Right atrium auricular region (tissue), 2 donors: ENCODE data around the gene SPOCK1. TPM values are rescaled to one million over a fixed set of nuclear protein-coding genes. Genes with fewer than 3 reads are reported as not detected.

ENCODE experiments used
- DNase-seq: peaks from one replicate; pipeline ENCODE4 v3.0.0-alpha.2; 2019; ENCODE audit warnings: low spot score
- H3K27ac ChIP-seq, 2 donors: fragments of 200-600 bp; sonication (generic); 1 replicate in 1 of 2; 2 replicates in 1 of 2; pipeline ENCODE4 v1.5.1; 2016 to 2019
- H3K27me3 ChIP-seq, 2 donors: fragments of 200-600 bp; sonication (generic); one replicate each; pipeline versions ENCODE4 v1.5.1 to v1.6.0; 2017 to 2019
- H3K36me3 ChIP-seq: fragments of 200-600 bp; sonication (generic); one replicate; pipeline ENCODE4 v1.5.1; 2016
- H3K4me1 ChIP-seq, 2 donors: fragments of 200-600 bp; sonication (generic); one replicate each; pipeline versions ENCODE4 v1.5.1 to v1.6.0; 2017 to 2019
- H3K4me3 ChIP-seq, 2 donors: fragments of 200-600 bp; sonication (generic); 1 replicate in 1 of 2; 2 replicates in 1 of 2; pipeline ENCODE4 v1.5.1; 2017 to 2019; ENCODE audit warnings: mild to moderate bottlenecking in 1 of 2, moderate library complexity in 1 of 2
- H3K9me3 ChIP-seq, 2 donors: fragments of 200-600 bp; sonication (generic); one replicate each; pipeline ENCODE4 v1.5.1; 2019
- CTCF ChIP-seq, 2 donors: fragments of 200-600 bp; sonication (generic); IDR thresholded peaks; one replicate each; pipeline ENCODE4 v1.5.1; 2019; ENCODE audit warnings: antibody characterized with exemption in 2 of 2
- total RNA-seq, 2 donors: library from RNA; depleted of rRNA; stranded (reverse); fragments of >200 nt; gene quantifications; one replicate each; pipeline ENCODE4 v1.1.0, GENCODE V29; 2016

The SPOCK1 gene
- total RNA-seq, 2 donors from 2014 or later = 59.8 to 84.5 TPM

- H3K4me1 ChIP-seq = no peaks in the 10 kb centered on the region
- H3K27ac ChIP-seq = no peak overlapping the region
- no peaks in the 10 kb centered on the region for H3K9me3 ChIP-seq
- no peaks in the 10 kb centered on the region for H3K27me3 ChIP-seq
- DNase-seq = no peak
- no peak overlapping the region for H3K4me3 ChIP-seq
- no peaks in the 10 kb centered on the region for H3K36me3 ChIP-seq
- no peak for TF ChIP-seq CTCF (IDR thresholded peaks at IDR 0.05)
These were observed 415.1 kb downstream of the SPOCK1 start for GRCh38 chr5:137084016-137084415.

GRCh38 chr5:137082951-137083350 lies 416.2 kb downstream of the SPOCK1 start:
- DNase-seq = no peak
- H3K27me3 ChIP-seq = no peaks in the 10 kb centered on the region
- H3K36me3 ChIP-seq = no peaks in the 10 kb centered on the region
- H3K4me1 ChIP-seq = peaks cover 0 to 3% of the 10 kb centered on the region in 2 donors
- H3K9me3 ChIP-seq = no peaks in the 10 kb centered on the region
- TF ChIP-seq CTCF (IDR thresholded peaks at IDR 0.05) = no peak
- no peak overlapping the region for H3K4me3 ChIP-seq
- H3K27ac ChIP-seq = no peak overlapping the region

- Histone ChIP-seq H3K9me3 (no peaks in the 10 kb centered on the region), H3K4me1 (peaks cover 0 to 11% of the 10 kb centered on the region in 2 donors), H3K36me3 (no peaks in the 10 kb centered on the region), H3K27me3 (no peaks in the 10 kb centered on the region), H3K27ac (peak overlapping the region in 1 of 2 donors; percentile 31), H3K4me3 (no peak overlapping the region)
- no peak for TF ChIP-seq CTCF (IDR thresholded peaks at IDR 0.05)
- no peak for DNase-seq
These were observed 420.9 kb downstream of the SPOCK1 start for GRCh38 chr5:137078171-137078665.

GRCh38 chr5:137075163-137075970 lies 423.8 kb downstream of the SPOCK1 start:
- no peaks in the 10 kb centered on the region for H3K9me3 ChIP-seq
- peak; percentile 37 to 66 for TF ChIP-seq CTCF (IDR thresholded peaks at IDR 0.05)
- peaks cover 0 to 33% of the 10 kb centered on the region in 2 donors for H3K4me1 ChIP-seq
- H3K27ac ChIP-seq = no peak overlapping the region
- H3K27me3 ChIP-seq = no peaks in the 10 kb centered on the region
- H3K36me3 ChIP-seq = no peaks in the 10 kb centered on the region
- DNase-seq = no peak
- H3K4me3 ChIP-seq = no peak overlapping the region

- no peak for TF ChIP-seq CTCF (IDR thresholded peaks at IDR 0.05)
- Histone ChIP-seq H3K4me1 (peaks cover 0 to 32% of the 10 kb centered on the region in 2 donors), H3K27ac (peak overlapping the region; percentile 72 to 85), H3K9me3 (no peaks in the 10 kb centered on the region), H3K4me3 (no peak overlapping the region), H3K36me3 (no peaks in the 10 kb centered on the region), H3K27me3 (no peaks in the 10 kb centered on the region)
- DNase-seq = peak; percentile 53
These were observed 425.9 kb downstream of the SPOCK1 start for GRCh38 chr5:137073189-137073588.
